Measurements from ENCODE around the gene UBN1.
"Not testable (repeated sequence)": the region's sequence is repeated elsewhere in the genome, so short reads cannot be mapped to it uniquely, and the experiment has no call there.

The UBN1 gene

GRCh38 chr16:4891886-4892216, 44.6 kb downstream of the UBN1 start:
- Histone ChIP-seq H3K27me3 (no peaks in the 10 kb centered on the region), H3K36me3 (peaks cover 54% of the 10 kb centered on the region), H3K9me3 (no peaks in the 10 kb centered on the region), H3K4me1 (ENCODE audit: control insufficient read depth in 1 of 2, insufficient read depth in 1 of 2, low read depth in 1 of 2, low read length in 1 of 2) (peaks cover 3% of the 10 kb centered on the region in 2 experiments), H3K27ac (no peak overlapping the region), H3K4me3 (ENCODE audit: low read depth in 1 of 2, low read length in 1 of 2) (no peak overlapping the region)
- TF ChIP-seq, protein P1, sequence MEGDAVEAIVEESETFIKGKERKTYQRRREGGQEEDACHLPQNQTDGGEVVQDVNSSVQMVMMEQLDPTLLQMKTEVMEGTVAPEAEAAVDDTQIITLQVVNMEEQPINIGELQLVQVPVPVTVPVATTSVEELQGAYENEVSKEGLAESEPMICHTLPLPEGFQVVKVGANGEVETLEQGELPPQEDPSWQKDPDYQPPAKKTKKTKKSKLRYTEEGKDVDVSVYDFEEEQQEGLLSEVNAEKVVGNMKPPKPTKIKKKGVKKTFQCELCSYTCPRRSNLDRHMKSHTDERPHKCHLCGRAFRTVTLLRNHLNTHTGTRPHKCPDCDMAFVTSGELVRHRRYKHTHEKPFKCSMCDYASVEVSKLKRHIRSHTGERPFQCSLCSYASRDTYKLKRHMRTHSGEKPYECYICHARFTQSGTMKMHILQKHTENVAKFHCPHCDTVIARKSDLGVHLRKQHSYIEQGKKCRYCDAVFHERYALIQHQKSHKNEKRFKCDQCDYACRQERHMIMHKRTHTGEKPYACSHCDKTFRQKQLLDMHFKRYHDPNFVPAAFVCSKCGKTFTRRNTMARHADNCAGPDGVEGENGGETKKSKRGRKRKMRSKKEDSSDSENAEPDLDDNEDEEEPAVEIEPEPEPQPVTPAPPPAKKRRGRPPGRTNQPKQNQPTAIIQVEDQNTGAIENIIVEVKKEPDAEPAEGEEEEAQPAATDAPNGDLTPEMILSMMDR (IDR thresholded peaks at IDR 0.05), result no peak

DNA sequence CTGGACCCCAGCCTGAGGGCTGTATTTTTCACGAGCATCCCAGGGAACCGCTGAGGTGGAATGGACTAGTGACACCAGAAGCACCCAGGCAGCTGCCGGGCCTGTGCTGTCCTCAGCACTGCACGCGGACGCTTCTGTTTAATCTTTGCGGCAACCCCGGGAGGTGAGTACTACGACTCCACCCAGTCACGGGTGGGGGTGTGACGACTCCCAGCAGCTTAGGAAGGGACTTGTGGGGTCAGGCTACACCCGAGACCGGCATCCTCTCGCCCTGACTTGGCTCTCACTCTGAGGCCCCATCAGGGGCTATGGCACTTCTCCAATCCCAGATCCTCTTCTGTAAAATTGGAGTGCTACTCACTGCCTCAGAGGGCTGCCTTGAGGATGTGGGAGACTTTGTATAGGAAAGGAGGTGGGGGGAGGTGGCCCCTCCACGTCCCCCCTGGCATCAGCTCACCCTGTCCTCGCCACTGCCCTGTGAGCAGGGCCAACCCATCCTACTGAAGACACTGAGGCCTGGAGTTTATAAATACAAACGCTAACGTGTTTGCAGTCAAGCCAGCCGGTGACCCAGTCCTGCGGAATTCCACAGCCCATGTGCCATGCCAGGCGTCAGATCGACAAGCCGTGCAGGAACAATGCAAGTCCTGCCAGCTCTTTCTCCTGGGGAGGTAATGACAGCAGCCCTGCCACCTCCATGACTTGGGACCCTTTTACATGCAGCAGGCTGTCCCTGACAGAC, 45.3 kb downstream of the UBN1 start:
- H3K9me3 ChIP-seq, result no peaks in the 10 kb centered on the region
- no peaks in the 10 kb centered on the region for H3K27me3 ChIP-seq
- peaks cover 5% of the 10 kb centered on the region in 2 experiments for H3K4me1 ChIP-seq (ENCODE audit: control insufficient read depth in 1 of 2, insufficient read depth in 1 of 2, low read depth in 1 of 2, low read length in 1 of 2)
- TF ChIP-seq, protein P1 (IDR thresholded peaks at IDR 0.05), result no peak
- H3K4me3 ChIP-seq (ENCODE audit: low read depth in 1 of 2, low read length in 1 of 2), result no peak overlapping the region
- H3K36me3 ChIP-seq, result peaks cover 48% of the 10 kb centered on the region
- no peak overlapping the region for H3K27ac ChIP-seq

DNA sequence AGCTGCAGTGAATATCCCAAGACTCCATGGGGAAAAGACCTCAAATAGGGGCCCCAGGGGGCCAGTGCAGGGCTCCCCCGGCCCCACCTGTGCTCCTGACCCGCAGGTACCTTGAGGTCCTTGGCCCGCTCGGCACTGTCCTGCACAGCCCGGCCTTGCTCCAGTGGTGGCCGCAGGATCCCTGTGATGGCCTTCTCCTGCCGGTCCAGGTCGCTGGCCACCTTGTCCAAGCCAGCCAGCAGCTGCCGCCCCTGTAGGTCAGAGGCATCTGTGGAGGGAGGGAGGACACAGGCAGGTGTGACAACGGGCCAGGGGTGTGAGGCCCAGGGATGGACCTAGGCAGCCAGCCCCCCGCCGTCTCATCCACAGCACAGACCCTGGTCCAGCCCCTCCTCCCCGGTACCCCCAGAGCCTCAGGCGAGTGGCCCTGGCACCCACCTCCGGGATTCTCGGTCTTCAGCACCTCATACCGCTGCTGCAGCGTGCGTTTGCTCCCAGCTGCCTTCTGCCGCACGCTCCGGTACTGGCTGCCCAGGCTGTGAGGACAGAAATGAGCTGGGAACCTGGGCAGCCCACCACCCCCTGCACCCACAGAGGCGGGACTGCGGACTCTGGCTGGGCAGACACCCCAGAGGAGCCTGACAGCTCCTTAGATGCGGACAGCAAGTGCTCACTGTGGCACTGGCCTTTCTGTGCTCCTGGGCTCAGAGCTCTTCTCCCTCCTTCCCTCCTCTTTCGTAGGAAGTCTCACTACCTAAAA, 46.0 kb downstream of the UBN1 start:
- TF ChIP-seq, protein P1 (IDR thresholded peaks at IDR 0.05), result no peak
- Histone ChIP-seq H3K36me3 (peaks cover 40% of the 10 kb centered on the region), H3K4me3 (ENCODE audit: low read depth in 1 of 2, low read length in 1 of 2) (no peak overlapping the region), H3K27me3 (no peaks in the 10 kb centered on the region), H3K9me3 (no peaks in the 10 kb centered on the region), H3K27ac (no peak overlapping the region), H3K4me1 (ENCODE audit: control insufficient read depth in 1 of 2, insufficient read depth in 1 of 2, low read depth in 1 of 2, low read length in 1 of 2) (peaks cover 5% of the 10 kb centered on the region in 2 experiments)

GRCh38 chr16:4894276-4895150, 47.2 kb downstream of the UBN1 start:
- H3K36me3 ChIP-seq, result peaks cover 31% of the 10 kb centered on the region
- no peaks in the 10 kb centered on the region for H3K9me3 ChIP-seq
- TF ChIP-seq, protein P1 (IDR thresholded peaks at IDR 0.05), result no peak
- peaks cover 5% of the 10 kb centered on the region in 2 experiments for H3K4me1 ChIP-seq (ENCODE audit: control insufficient read depth in 1 of 2, insufficient read depth in 1 of 2, low read depth in 1 of 2, low read length in 1 of 2)
- no peaks in the 10 kb centered on the region for H3K27me3 ChIP-seq
- H3K27ac ChIP-seq, result no peak overlapping the region
- H3K4me3 ChIP-seq (ENCODE audit: low read depth in 1 of 2, low read length in 1 of 2), result no peak overlapping the region

GRCh38 chr16:4895366-4895765, 48.1 kb downstream of the UBN1 start:
- TF ChIP-seq, protein P1 (IDR thresholded peaks at IDR 0.05), result no peak
- peaks cover 5 to 12% of the 10 kb centered on the region in 2 experiments for H3K4me1 ChIP-seq (ENCODE audit: control insufficient read depth in 1 of 2, insufficient read depth in 1 of 2, low read depth in 1 of 2, low read length in 1 of 2)
- H3K9me3 ChIP-seq, result no peaks in the 10 kb centered on the region
- H3K27me3 ChIP-seq, result no peaks in the 10 kb centered on the region
- H3K36me3 ChIP-seq, result peaks cover 23% of the 10 kb centered on the region
- H3K27ac ChIP-seq, result no peak overlapping the region
- H3K4me3 ChIP-seq (ENCODE audit: low read depth in 1 of 2, low read length in 1 of 2), result no peak overlapping the region

DNA sequence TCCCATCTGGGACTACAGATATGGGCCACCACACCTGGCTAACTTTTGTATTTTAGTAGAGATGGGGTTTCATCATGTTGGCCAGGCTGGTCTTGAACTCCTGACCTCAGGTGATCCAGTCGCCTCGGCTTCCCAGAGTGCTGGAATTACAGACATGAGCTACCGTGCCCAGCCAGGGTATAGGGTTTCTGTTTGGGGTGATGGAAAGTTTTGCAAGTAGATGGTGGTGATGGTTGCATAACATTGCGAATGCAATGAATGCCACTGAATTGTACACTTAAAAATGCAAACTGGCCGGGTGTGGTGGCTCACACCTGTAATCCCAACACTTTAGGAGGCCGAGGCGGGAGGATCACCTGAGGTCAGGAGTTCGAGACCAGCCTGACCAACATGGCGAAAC, 49.5 kb downstream of the UBN1 start:
- H3K9me3 ChIP-seq; H3K27me3 ChIP-seq; H3K4me3 ChIP-seq (ENCODE audit: low read depth in 1 of 2, low read length in 1 of 2); H3K27ac ChIP-seq: not testable (repeated sequence)
- Histone ChIP-seq H3K36me3 (peaks cover 11% of the 10 kb centered on the region), H3K4me1 (ENCODE audit: control insufficient read depth in 1 of 2, insufficient read depth in 1 of 2, low read depth in 1 of 2, low read length in 1 of 2) (peaks cover 5 to 15% of the 10 kb centered on the region in 2 experiments)
